MG63 (cell line): ENCODE measurements around the gene NT5E. TPM values are rescaled to one million over a fixed set of nuclear protein-coding genes. Genes with fewer than 3 reads are reported as not detected.
A peak's percentile ranks its signal among the peaks of the same experiment; 100 is the strongest.

ENCODE experiments used
- DNase-seq: peaks from one replicate; pipeline ENCODE4 v3.0.0-alpha.2; 2020
- H3K27me3 ChIP-seq: fragments of 250-450 bp; sonication (Bioruptor Pico); 2 replicates; pipeline ENCODE4 v1.5.1; 2020; ENCODE audit warnings: mild to moderate bottlenecking, moderate library complexity
- H3K36me3 ChIP-seq: fragments of 250-450 bp; sonication (Bioruptor Pico); 2 replicates; pipeline ENCODE4 v1.5.1; 2020; ENCODE audit warnings: mild to moderate bottlenecking, moderate library complexity
- H3K4me3 ChIP-seq: fragments of 250-450 bp; sonication (Bioruptor Pico); 2 replicates; pipeline ENCODE4 v1.5.1; 2020; ENCODE audit warnings: mild to moderate bottlenecking, moderate library complexity
- H3K9me3 ChIP-seq: fragments of 250-450 bp; sonication (Bioruptor Pico); 2 replicates; pipeline ENCODE4 v1.5.1; 2020; ENCODE audit warnings: mild to moderate bottlenecking, moderate library complexity
- total RNA-seq: library from RNA; depleted of rRNA; stranded (reverse); fragments of >200 nt; shearing (Covaris generic); gene quantifications from 2 replicates; pipeline ENCODE4 v1.2.3, GENCODE V29; 2014; ENCODE audit warnings: low replicate concordance

NT5E gene
- total RNA-seq, 1 experiment from 2014 or later: 40.8 TPM

- no peaks in the 10 kb centered on the region for H3K9me3 ChIP-seq
- H3K27me3 ChIP-seq: no peaks in the 10 kb centered on the region
- no peak overlapping the region for H3K4me3 ChIP-seq
- peak; percentile 90 for DNase-seq
- peaks cover 10% of the 10 kb centered on the region for H3K36me3 ChIP-seq
Measured at GRCh38 chr6:85464260-85464644, 14.4 kb downstream of the NT5E start.

GRCh38 chr6:85464722-85465150 lies 14.9 kb downstream of the NT5E start:
- Histone ChIP-seq H3K9me3 (no peaks in the 10 kb centered on the region), H3K36me3 (peaks cover 14% of the 10 kb centered on the region), H3K4me3 (no peak overlapping the region), H3K27me3 (no peaks in the 10 kb centered on the region)
- DNase-seq: peak; percentile 92

GRCh38 chr6:85465762-85466161 lies 15.9 kb downstream of the NT5E start:
- DNase-seq: no peak
- H3K9me3 ChIP-seq: no peaks in the 10 kb centered on the region
- peaks cover 15% of the 10 kb centered on the region for H3K36me3 ChIP-seq
- no peak overlapping the region for H3K4me3 ChIP-seq
- no peaks in the 10 kb centered on the region for H3K27me3 ChIP-seq

GRCh38 chr6:85468326-85468725 lies 18.4 kb downstream of the NT5E start:
- Histone ChIP-seq H3K27me3 (no peaks in the 10 kb centered on the region), H3K4me3 (no peak overlapping the region), H3K36me3 (peaks cover 17% of the 10 kb centered on the region), H3K9me3 (no peaks in the 10 kb centered on the region)
- DNase-seq: no peak

- Histone ChIP-seq H3K36me3 (peaks cover 25% of the 10 kb centered on the region), H3K9me3 (no peaks in the 10 kb centered on the region), H3K4me3 (no peak overlapping the region), H3K27me3 (no peaks in the 10 kb centered on the region)
- no peak for DNase-seq
Measured at GRCh38 chr6:85469276-85470022, 19.6 kb downstream of the NT5E start.

GRCh38 chr6:85470023-85470410 lies 20.1 kb downstream of the NT5E start:
- Histone ChIP-seq H3K4me3 (no peak overlapping the region), H3K27me3 (no peaks in the 10 kb centered on the region), H3K36me3 (peaks cover 28% of the 10 kb centered on the region), H3K9me3 (no peaks in the 10 kb centered on the region)
- DNase-seq: no peak

- Histone ChIP-seq H3K27me3 (no peaks in the 10 kb centered on the region), H3K4me3 (no peak overlapping the region), H3K9me3 (no peaks in the 10 kb centered on the region), H3K36me3 (peaks cover 27% of the 10 kb centered on the region)
- no peak for DNase-seq
Measured at GRCh38 chr6:85472744-85473143, 22.9 kb downstream of the NT5E start.

GRCh38 chr6:85473748-85474147 lies 23.9 kb downstream of the NT5E start:
- no peak overlapping the region for H3K4me3 ChIP-seq
- DNase-seq: no peak
- H3K36me3 ChIP-seq: peaks cover 25% of the 10 kb centered on the region
- no peaks in the 10 kb centered on the region for H3K9me3 ChIP-seq
- no peaks in the 10 kb centered on the region for H3K27me3 ChIP-seq

- no peaks in the 10 kb centered on the region for H3K27me3 ChIP-seq
- H3K36me3 ChIP-seq: peaks cover 22% of the 10 kb centered on the region
- H3K9me3 ChIP-seq: no peaks in the 10 kb centered on the region
- H3K4me3 ChIP-seq: no peak overlapping the region
- DNase-seq: no peak
Measured at GRCh38 chr6:85476532-85476931, 26.6 kb downstream of the NT5E start.

- Histone ChIP-seq H3K4me3 (no peak overlapping the region), H3K27me3 (no peaks in the 10 kb centered on the region), H3K9me3 (no peaks in the 10 kb centered on the region), H3K36me3 (peaks cover 22% of the 10 kb centered on the region)
- DNase-seq: no peak
Measured at GRCh38 chr6:85479208-85479607, 29.3 kb downstream of the NT5E start.

- no peak for DNase-seq
- no peak overlapping the region for H3K4me3 ChIP-seq
- H3K36me3 ChIP-seq: peaks cover 29% of the 10 kb centered on the region
- H3K9me3 ChIP-seq: no peaks in the 10 kb centered on the region
- no peaks in the 10 kb centered on the region for H3K27me3 ChIP-seq
Measured at GRCh38 chr6:85482206-85482904, 32.5 kb downstream of the NT5E start.

- Histone ChIP-seq H3K36me3 (peaks cover 30% of the 10 kb centered on the region), H3K27me3 (no peaks in the 10 kb centered on the region), H3K4me3 (no peak overlapping the region), H3K9me3 (no peaks in the 10 kb centered on the region)
- peak; percentile 66 for DNase-seq
Measured at GRCh38 chr6:85482905-85483700, 33.2 kb downstream of the NT5E start.

- no peaks in the 10 kb centered on the region for H3K9me3 ChIP-seq
- H3K4me3 ChIP-seq: no peak overlapping the region
- H3K27me3 ChIP-seq: no peaks in the 10 kb centered on the region
- no peak for DNase-seq
- H3K36me3 ChIP-seq: peaks cover 30% of the 10 kb centered on the region
Measured at GRCh38 chr6:85483846-85484245, 34.0 kb downstream of the NT5E start.

- H3K36me3 ChIP-seq: peaks cover 36% of the 10 kb centered on the region
- H3K9me3 ChIP-seq: no peaks in the 10 kb centered on the region
- no peak overlapping the region for H3K4me3 ChIP-seq
- no peak for DNase-seq
- H3K27me3 ChIP-seq: no peaks in the 10 kb centered on the region
Measured at GRCh38 chr6:85484948-85485347, 35.1 kb downstream of the NT5E start.

GRCh38 chr6:85490516-85491248 lies 40.8 kb downstream of the NT5E start:
- no peaks in the 10 kb centered on the region for H3K9me3 ChIP-seq
- DNase-seq: no peak
- H3K27me3 ChIP-seq: no peaks in the 10 kb centered on the region
- H3K4me3 ChIP-seq: no peak overlapping the region
- H3K36me3 ChIP-seq: peaks cover 31% of the 10 kb centered on the region

GRCh38 chr6:85493389-85493788 lies 43.5 kb downstream of the NT5E start:
- DNase-seq: no peak
- H3K36me3 ChIP-seq: peaks cover 38% of the 10 kb centered on the region
- H3K9me3 ChIP-seq: peaks cover 7% of the 10 kb centered on the region; the same call in 1 of the 2 replicates
- H3K4me3 ChIP-seq: no peak overlapping the region
- H3K27me3 ChIP-seq: no peaks in the 10 kb centered on the region
